MM.1S (cell line): ENCODE results near the gene MSI2.

Experiments
- DNase-seq: peaks from one replicate; pipeline ENCODE4 v3.0.0-alpha.2; 2015
- H2AFZ ChIP-seq: fragments of 300-600 bp; sonication (generic); 2 replicates; pipeline ENCODE4 v1.6.0; 2016; ENCODE audit warnings: antibody characterized with exemption, low read length
- H3F3A ChIP-seq: fragments of 300-600 bp; sonication (generic); 2 replicates; pipeline ENCODE4 v1.6.1; 2016; ENCODE audit warnings: mild to moderate bottlenecking, antibody characterized with exemption, low read length, moderate library complexity, mixed read lengths; ENCODE audit not compliant: insufficient read depth
- H3K27ac ChIP-seq: fragments of 300-600 bp; sonication (generic); 2 replicates; pipeline ENCODE4 v1.5.1; 2016; ENCODE audit warnings: mild to moderate bottlenecking, low read length
- H3K27me3 ChIP-seq: fragments of 300-600 bp; sonication (generic); replicated peaks from 2 replicates; pipeline ENCODE4 v1.6.0; 2016; ENCODE audit warnings: low read length; ENCODE audit not compliant: insufficient read depth
- H3K36me3 ChIP-seq: fragments of 300-600 bp; sonication (generic); replicated peaks from 2 replicates; pipeline ENCODE4 v1.6.1; 2016; ENCODE audit warnings: mild to moderate bottlenecking, low read length, mixed read lengths; ENCODE audit not compliant: insufficient read depth
- H3K4me1 ChIP-seq: fragments of 300-600 bp; sonication (generic); 2 replicates; pipeline ENCODE4 v1.6.1; 2016; ENCODE audit warnings: low read length, mixed read lengths
- H3K4me2 ChIP-seq: fragments of 300-600 bp; sonication (generic); 2 replicates; pipeline ENCODE4 v1.6.0; 2016; ENCODE audit warnings: low read depth, low read length
- H3K4me3 ChIP-seq: fragments of 300-600 bp; sonication (generic); 2 replicates; pipeline ENCODE4 v1.5.1; 2016; ENCODE audit warnings: low read length, mixed read lengths
- H3K79me2 ChIP-seq: fragments of 300-600 bp; sonication (generic); 2 replicates; pipeline ENCODE4 v1.6.1; 2016; ENCODE audit warnings: mixed run types, low read length, mixed read lengths
- H3K9ac ChIP-seq: fragments of 300-600 bp; sonication (generic); 2 replicates; pipeline ENCODE4 v1.6.1; 2016; ENCODE audit warnings: low read length, mixed read lengths
- H3K9me2 ChIP-seq: fragments of 300-600 bp; sonication (generic); replicated peaks from 2 replicates; pipeline ENCODE4 v1.6.1; 2016; ENCODE audit warnings: mild to moderate bottlenecking, low read length, mixed read lengths; ENCODE audit not compliant: insufficient read depth
- H3K9me3 ChIP-seq: fragments of 300-600 bp; sonication (generic); replicated peaks from 2 replicates; pipeline ENCODE4 v1.6.1; 2016; ENCODE audit warnings: mild to moderate bottlenecking, low read length, mixed read lengths; ENCODE audit not compliant: insufficient read depth
- H4K20me1 ChIP-seq: fragments of 300-600 bp; sonication (generic); 2 replicates; pipeline ENCODE4 v1.6.1; 2016; ENCODE audit warnings: mild to moderate bottlenecking, low read length, moderate library complexity, mixed read lengths; ENCODE audit not compliant: insufficient read depth
- CTCF ChIP-seq: fragments of 300-600 bp; sonication (generic); IDR thresholded peaks from 2 replicates; pipeline ENCODE4 v1.5.1; 2016; ENCODE audit warnings: antibody characterized with exemption, low read length, mixed read lengths
- EZH2 ChIP-seq: fragments of 300-600 bp; sonication (generic); optimal IDR thresholded peaks from 2 replicates; pipeline ENCODE3; 2017; ENCODE audit warnings: low read depth, mild to moderate bottlenecking, antibody characterized with exemption, low read length, mixed read lengths
- EZH2phosphoT487 ChIP-seq: fragments of 300-600 bp; sonication (generic); IDR thresholded peaks from 2 replicates; pipeline ENCODE4 v1.6.1; 2018; ENCODE audit warnings: antibody characterized with exemption, low read length

MSI2 gene

GRCh38 chr17:57490111-57490845 lies 234.0 kb downstream of the MSI2 start:
- no peaks in the 10 kb centered on the region for H3K36me3 ChIP-seq
- H3K4me2 ChIP-seq: no peak overlapping the region
- peaks cover 27% of the 10 kb centered on the region for H3K4me1 ChIP-seq
- peaks cover 65% of the 10 kb centered on the region for H3K79me2 ChIP-seq
- no peaks in the 10 kb centered on the region for H3K9me2 ChIP-seq
- H3K27me3 ChIP-seq: no peaks in the 10 kb centered on the region
- TF ChIP-seq CTCF (no peak), EZH2phosphoT487 (no peak)
- no peak overlapping the region for H3K9ac ChIP-seq
- H2AFZ ChIP-seq: no peak overlapping the region
- peaks cover 4% of the 10 kb centered on the region; the same call in 1 of the 2 replicates for H3F3A ChIP-seq
- H3K9me3 ChIP-seq: no peaks in the 10 kb centered on the region
- no peak for DNase-seq
- no peak overlapping the region for H3K4me3 ChIP-seq
- no peak overlapping the region for H3K27ac ChIP-seq
- no peaks in the 10 kb centered on the region for H4K20me1 ChIP-seq

- Histone ChIP-seq H3K27ac (no peak overlapping the region), H3K4me2 (no peak overlapping the region), H4K20me1 (no peaks in the 10 kb centered on the region), H3K4me3 (no peak overlapping the region), H3K27me3 (no peaks in the 10 kb centered on the region), H3K4me1 (peaks cover 20% of the 10 kb centered on the region), H2AFZ (no peak overlapping the region), H3K79me2 (peaks cover 60% of the 10 kb centered on the region), H3K9ac (no peak overlapping the region), H3K9me2 (no peaks in the 10 kb centered on the region), H3F3A (no peaks in the 10 kb centered on the region), H3K9me3 (no peaks in the 10 kb centered on the region), H3K36me3 (no peaks in the 10 kb centered on the region)
- TF ChIP-seq EZH2phosphoT487 (no peak), CTCF (no peak), EZH2 (no peak)
- DNase-seq: no peak
Measured at GRCh38 chr17:57490890-57491289, 234.6 kb downstream of the MSI2 start.

- Histone ChIP-seq H3K27me3 (no peaks in the 10 kb centered on the region), H4K20me1 (no peaks in the 10 kb centered on the region), H3K9ac (no peak overlapping the region), H3K27ac (no peak overlapping the region), H3K4me1 (no peaks in the 10 kb centered on the region), H2AFZ (no peak overlapping the region), H3K4me2 (no peak overlapping the region), H3K36me3 (no peaks in the 10 kb centered on the region), H3F3A (no peaks in the 10 kb centered on the region), H3K9me2 (no peaks in the 10 kb centered on the region), H3K79me2 (peaks cover 60% of the 10 kb centered on the region), H3K4me3 (no peak overlapping the region), H3K9me3 (no peaks in the 10 kb centered on the region)
- DNase-seq: no peak
- TF ChIP-seq CTCF: no peak
- no peak for TF ChIP-seq EZH2phosphoT487
- no peak for TF ChIP-seq EZH2
Measured at GRCh38 chr17:57493171-57493570, 236.8 kb downstream of the MSI2 start.
